C4-2B (cell line): ENCODE results near the gene BTBD16.

Experiments
- H3K27ac ChIP-seq: fragments of 450-650 bp; 2 replicates; pipeline ENCODE4 v1.5.1; 2017
- CTCF ChIP-seq: fragments of 450-650 bp; conservative IDR thresholded peaks from 2 replicates; pipeline ENCODE4 v1.5.1; 2017; ENCODE audit warnings: mild to moderate bottlenecking
- ZFX ChIP-seq: fragments of 450-650 bp; IDR thresholded peaks from 2 replicates; pipeline ENCODE4 v1.6.1; 2017

The BTBD16 gene

DNA sequence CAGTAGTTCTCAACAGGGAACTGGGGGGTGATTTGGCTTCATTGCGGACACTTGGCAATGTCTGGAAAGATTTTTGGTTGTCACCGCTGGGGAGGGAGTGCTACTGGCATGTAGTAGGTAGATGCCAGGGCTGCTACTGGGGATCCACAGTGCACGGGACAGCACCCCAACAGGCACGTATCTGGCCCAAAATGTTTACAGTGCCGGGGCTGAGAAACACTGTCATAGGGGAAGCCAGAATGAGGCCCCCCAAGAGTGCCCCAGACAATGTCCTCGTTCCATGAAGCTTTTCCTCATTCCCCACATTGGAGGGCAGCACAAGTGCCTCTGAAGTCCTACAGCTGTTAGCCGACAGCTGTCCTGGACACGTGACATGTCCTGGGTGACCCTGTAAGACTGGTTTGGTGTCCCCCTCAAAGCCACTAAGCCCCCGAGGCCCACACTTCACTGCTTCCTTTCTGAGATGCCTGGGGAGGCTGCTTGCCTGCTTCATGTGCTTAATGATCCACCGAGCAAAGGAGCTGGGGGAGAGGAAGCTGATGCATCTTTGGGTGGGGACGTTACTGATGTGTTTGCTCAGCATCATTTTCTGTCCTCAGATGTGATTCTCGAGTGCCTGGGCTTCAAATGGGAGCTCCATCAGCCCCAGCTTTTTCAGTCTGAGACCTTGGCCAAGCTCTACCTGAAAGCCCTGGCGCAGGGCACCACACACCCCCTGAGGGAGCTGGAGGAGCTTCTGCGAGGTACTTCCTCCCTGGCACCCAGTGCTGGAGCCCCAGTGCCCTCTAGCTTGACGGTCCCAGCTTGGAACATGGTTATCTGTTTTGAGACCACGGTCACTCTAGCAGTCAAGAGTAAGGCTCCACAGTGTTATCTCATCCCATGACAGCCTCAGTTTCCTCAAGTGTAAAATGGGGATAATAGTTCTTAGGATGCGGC lies 14.7 kb downstream of the BTBD16 start:
- H3K27ac ChIP-seq = no peak overlapping the region
- TF ChIP-seq ZFX (no peak), CTCF (no peak)

GRCh38 chr10:122286867-122287266 lies 15.8 kb downstream of the BTBD16 start:
- H3K27ac ChIP-seq = no peak overlapping the region

DNA sequence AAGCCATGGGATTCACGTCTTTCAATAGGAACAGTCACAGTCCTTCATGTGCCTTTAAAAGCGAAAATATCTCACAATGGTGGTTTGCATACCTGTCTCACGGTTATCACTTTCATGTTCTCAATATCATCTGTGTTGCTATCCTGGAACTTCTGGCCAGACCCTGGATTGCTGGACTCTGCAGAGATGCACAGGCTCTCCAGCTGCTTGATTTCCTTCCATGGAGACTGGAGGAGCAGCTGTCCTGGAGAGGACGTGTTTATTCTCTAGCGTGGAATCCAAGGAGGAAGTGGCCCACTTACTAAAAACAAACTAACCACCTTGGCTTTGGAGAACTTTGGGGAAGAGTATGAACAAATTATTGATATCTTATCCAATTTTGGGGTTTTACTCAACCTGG lies 16.5 kb downstream of the BTBD16 start:
- no peak overlapping the region for H3K27ac ChIP-seq

More at GRCh38 chr10:122286867-122287266, 15.8 kb downstream of the BTBD16 start:
- TF ChIP-seq ZFX (no peak), CTCF (no peak)

GRCh38 chr10:122288262-122288661 lies 17.2 kb downstream of the BTBD16 start:
- no peak overlapping the region for H3K27ac ChIP-seq
- TF ChIP-seq CTCF (no peak), ZFX (no peak)

More for the DNA sequence above, 16.5 kb downstream of the BTBD16 start:
- TF ChIP-seq CTCF (no peak), ZFX (no peak)

DNA sequence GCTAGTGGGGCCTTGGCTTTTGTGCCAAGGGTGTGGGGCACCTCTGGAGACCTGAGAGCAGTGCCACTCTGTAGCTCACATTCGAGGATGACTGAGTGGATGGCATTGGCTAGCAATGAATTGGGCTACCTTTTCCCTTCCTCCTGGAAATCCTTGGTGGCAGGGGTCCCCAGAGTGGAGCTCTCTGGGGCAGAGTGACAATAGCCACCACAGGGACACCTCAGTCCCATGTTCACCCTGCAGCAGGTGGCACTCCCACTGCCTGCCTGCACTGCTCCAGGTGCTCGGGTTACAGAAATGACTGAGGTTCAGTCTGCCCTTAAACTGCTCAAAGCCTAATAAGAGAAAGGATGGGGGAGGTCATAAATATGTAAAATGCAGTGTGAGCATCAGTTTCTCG lies 17.8 kb downstream of the BTBD16 start:
- TF ChIP-seq CTCF (no peak), ZFX (no peak)

GRCh38 chr10:122290334-122290733 lies 19.2 kb downstream of the BTBD16 start:
- TF ChIP-seq CTCF (no peak), ZFX (no peak)
- H3K27ac ChIP-seq = no peak overlapping the region

More for the DNA sequence above, 17.8 kb downstream of the BTBD16 start:
- no peak overlapping the region for H3K27ac ChIP-seq

DNA sequence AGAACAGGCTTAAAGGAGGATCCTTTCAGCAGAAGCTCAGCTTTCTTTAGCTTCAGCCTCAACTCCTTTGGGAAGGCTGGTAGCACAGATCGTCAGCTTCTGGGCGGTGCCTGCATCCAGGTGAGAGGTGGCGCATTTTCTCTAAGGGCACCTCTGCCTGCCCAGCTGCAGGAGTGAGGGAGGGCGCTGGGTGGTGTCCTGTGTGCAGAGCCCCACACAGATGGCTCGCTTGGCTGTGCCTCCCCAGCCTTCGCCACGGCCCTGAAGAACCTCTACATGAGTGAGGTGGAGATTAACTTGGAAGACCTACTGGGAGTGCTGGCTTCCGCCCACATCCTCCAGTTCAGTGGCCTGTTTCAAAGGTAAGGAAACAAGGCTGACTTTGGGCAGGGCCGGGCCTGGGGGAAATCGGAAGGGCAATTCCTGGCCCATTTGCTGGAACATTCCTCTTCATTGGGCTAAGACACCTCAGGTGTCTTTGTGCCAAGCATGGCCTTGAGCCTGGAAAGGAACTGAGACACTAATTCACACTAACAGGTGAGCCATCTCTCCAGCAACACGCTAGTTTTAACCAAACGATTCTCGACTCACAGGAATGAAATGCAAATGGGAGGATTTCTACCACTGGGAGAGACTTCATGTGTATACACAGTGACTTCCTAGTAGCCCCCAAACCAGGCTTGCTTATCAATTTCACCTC lies 19.9 kb downstream of the BTBD16 start:
- no peak overlapping the region for H3K27ac ChIP-seq
- no peak for TF ChIP-seq CTCF
- TF ChIP-seq ZFX = no peak
